Brain microvascular endothelial cell (primary cell): Measurements from ENCODE around the gene GRIK5.

ENCODE experiments used
- DNase-seq: peaks from one replicate; pipeline ENCODE4 v3.0.0-alpha.2; 2020
- H3K27ac ChIP-seq: fragments of 250-450 bp; sonication (Bioruptor Pico); 2 replicates; pipeline ENCODE4 v1.5.1; 2020; ENCODE audit warnings: mild to moderate bottlenecking, moderate library complexity
- H3K27me3 ChIP-seq: fragments of 250-450 bp; sonication (Bioruptor Pico); replicated peaks from 2 replicates; pipeline ENCODE4 v1.5.1; 2020; ENCODE audit warnings: mild to moderate bottlenecking
- H3K36me3 ChIP-seq: fragments of 250-450 bp; sonication (Bioruptor Pico); replicated peaks from 2 replicates; pipeline ENCODE4 v1.5.1; 2020; ENCODE audit warnings: mild to moderate bottlenecking
- H3K4me3 ChIP-seq: 2 replicates; pipeline ENCODE4 v1.5.1; 2011; ENCODE audit warnings: low read depth, mild to moderate bottlenecking, control low read depth, low read length, moderate library complexity
- CTCF ChIP-seq: IDR thresholded peaks from 2 replicates; pipeline ENCODE4 v1.5.1; 2011; ENCODE audit warnings: low read depth, mild to moderate bottlenecking, moderate library complexity, low read length, control low read depth, inconsistent platforms; ENCODE audit errors: missing control alignments
- in situ Hi-C: cut with HindIII; loops from 2 replicates; pipeline ENCODE4 v1.10.0; 2017; ENCODE audit warnings: low sequenced_read_pairs, low pct_ligation_motif_present

GRIK5 gene

GRCh38 chr19:41968751-41969595, 101.0 kb downstream of the GRIK5 start:
- TF ChIP-seq CTCF: no peak
- Histone ChIP-seq H3K27me3 (peaks cover 2% of the 10 kb centered on the region), H3K36me3 (no peaks in the 10 kb centered on the region), H3K4me3 (no peak overlapping the region), H3K27ac (no peak overlapping the region)
- DNase-seq: no peak
- in situ Hi-C loops: no loop called here

- DNase-seq: no peak
- in situ Hi-C loops: no loop called here
- no peak overlapping the region for H3K4me3 ChIP-seq
Measured at GRCh38 chr19:41967054-41967783, 102.8 kb downstream of the GRIK5 start.

GRCh38 chr19:41965106-41965505, 104.9 kb downstream of the GRIK5 start:
- no peak for TF ChIP-seq CTCF
- Histone ChIP-seq H3K36me3 (no peaks in the 10 kb centered on the region), H3K27ac (no peak overlapping the region), H3K4me3 (no peak overlapping the region), H3K27me3 (peaks cover 2% of the 10 kb centered on the region)
- in situ Hi-C loops: no loop called here
- DNase-seq: no peak

More at GRCh38 chr19:41967054-41967783, 102.8 kb downstream of the GRIK5 start:
- no peak for TF ChIP-seq CTCF
- Histone ChIP-seq H3K27ac (no peak overlapping the region), H3K36me3 (no peaks in the 10 kb centered on the region), H3K27me3 (peaks cover 2% of the 10 kb centered on the region)

GRCh38 chr19:41960973-41961372, 109.0 kb downstream of the GRIK5 start:
- in situ Hi-C loops: no loop called here
- DNase-seq: no peak

More at GRCh38 chr19:41960973-41961372, 109.0 kb downstream of the GRIK5 start:
- peaks cover 10% of the 10 kb centered on the region for H3K36me3 ChIP-seq
- H3K27me3 ChIP-seq: peaks cover under 1% of the 10 kb centered on the region
- no peak overlapping the region for H3K4me3 ChIP-seq
- no peak overlapping the region for H3K27ac ChIP-seq
- no peak for TF ChIP-seq CTCF
